Left lobe of liver (tissue), 2 donors: ENCODE data around the gene CRYGN. TPM values are rescaled to one million over a fixed set of nuclear protein-coding genes. Genes with fewer than 3 reads are reported as not detected.
A peak's percentile ranks its signal among the peaks of the same experiment; 100 is the strongest.

Experiments used
- ATAC-seq: fragments of 200-7000 bp; cut with Tn5 transposase; one replicate; pipeline ENCODE4 v1.9.1; 2020; ENCODE audit warnings: mild to moderate bottlenecking, moderate library complexity
- DNase-seq: peaks from one replicate; pipeline ENCODE4 v3.0.0-alpha.2; 2020; ENCODE audit warnings: low spot score
- total RNA-seq: library from RNA; stranded (reverse); gene quantifications from one replicate; pipeline ENCODE4 v1.2.1, GENCODE V29; 2021
- donor health status: DM: no; HTN: no; CAD: no; lungs with moderate emphysema.
- donor health status: DM: no; HTN: yes; CAD: no.

The CRYGN gene
- total RNA-seq, 1 donor from 2014 or later: not detected

DNA sequence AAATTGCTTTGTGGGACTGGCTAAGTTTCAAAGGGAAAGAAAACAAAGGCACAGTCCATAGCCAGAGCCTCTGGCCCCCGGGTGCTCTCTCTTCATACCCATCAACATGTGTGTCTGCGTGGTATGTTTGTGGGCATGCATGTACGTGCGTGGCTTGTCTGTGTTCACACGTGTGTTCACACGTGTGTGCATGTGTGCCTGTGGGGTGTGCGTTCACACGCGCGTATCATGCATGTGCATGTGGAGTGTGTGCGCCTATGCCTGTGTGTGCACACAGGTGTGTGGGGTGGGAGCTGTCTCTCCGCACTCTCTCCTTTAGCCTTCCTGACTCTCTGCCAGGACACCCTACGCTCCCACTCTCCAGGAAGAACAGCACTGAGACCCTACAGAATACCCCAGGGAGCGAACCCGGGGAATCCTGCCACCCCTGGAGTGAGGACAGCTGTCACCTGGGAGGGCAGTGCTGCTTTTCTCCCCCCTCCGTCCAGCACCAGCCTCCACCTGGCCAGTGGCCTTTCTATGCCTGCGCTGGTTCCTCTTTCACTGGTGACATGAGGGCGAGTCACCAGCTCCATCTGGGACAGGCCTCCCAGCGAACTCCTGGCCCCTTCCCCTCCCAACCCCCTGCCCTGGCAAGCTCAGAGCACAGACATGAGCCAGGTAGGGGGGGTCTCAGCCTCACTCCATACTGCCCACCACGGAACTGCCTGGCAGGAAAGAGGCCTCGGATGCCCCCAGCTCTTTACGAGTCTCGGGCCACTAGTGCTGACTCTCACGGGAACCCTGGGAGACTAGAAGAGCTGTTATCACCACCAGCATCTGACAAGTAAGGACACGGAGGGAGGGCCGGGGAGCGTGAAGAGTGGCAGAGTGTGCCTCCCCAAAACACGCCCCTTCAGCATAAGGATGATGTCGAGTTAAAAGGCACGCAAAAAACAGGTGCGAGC is 46.6 kb downstream of the CRYGN start:
- DNase-seq (no peak), ATAC-seq (no peak)

DNA sequence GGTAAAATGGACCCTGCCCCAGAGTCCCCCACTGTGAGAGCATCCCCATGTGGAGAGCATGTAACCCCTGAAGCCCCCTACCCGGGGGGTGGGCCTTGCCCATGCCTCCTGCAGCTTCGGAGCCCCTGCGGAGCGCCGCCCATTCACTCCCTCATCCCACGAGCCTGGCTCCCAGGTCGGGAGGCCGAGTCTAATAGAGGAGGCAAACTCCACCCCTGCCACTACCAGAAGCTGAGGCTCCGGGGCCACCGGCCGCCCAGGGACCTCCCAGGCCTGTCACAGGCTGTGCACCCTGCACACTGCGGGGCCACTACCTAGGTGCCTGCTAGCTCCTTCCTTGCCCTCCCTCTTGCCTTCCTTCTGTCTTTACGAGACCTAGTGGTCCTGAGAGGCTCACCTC is 47.5 kb downstream of the CRYGN start:
- DNase-seq (no peak), ATAC-seq (no peak)

DNA sequence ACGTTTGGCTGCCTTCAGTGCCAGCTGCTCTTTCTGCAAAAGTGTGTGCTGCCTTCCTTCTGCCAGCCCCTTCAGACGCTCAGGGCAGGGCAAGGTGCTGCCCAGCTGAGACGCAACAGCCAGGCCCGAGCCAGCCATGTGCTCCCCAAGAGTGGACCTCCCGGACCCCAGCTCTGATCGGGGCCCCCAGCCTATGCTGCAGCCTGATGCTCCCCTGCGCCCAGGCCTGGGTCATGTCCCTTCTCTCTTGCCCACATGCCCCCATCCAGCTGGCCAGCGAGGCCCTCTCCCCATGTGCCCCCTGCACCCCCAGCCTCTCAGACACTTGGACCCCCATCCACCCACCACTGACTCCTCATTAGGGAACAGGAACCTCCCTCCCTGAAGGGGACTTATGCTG is 47.9 kb downstream of the CRYGN start:
- ATAC-seq: no peak
- no peak for DNase-seq

DNA sequence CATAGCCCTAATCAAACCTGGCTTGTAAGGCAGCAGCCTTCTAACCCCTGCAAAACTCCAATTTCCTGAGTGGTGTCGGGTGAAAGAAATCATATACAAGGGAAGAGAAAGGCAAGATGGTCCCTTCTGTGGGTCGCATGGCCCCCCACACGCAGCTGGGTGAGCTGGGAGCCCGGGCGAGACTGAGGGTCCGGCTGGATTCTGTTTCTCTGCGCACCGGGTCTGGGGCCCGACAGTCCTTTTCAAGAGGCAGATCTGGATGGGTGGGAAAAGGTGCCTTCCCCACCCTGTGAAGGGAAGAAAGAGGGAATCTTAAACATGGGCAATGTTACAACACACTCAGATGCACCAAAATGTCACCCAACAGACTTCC is 48.6 kb downstream of the CRYGN start:
- DNase-seq: no peak
- no peak for ATAC-seq

DNA sequence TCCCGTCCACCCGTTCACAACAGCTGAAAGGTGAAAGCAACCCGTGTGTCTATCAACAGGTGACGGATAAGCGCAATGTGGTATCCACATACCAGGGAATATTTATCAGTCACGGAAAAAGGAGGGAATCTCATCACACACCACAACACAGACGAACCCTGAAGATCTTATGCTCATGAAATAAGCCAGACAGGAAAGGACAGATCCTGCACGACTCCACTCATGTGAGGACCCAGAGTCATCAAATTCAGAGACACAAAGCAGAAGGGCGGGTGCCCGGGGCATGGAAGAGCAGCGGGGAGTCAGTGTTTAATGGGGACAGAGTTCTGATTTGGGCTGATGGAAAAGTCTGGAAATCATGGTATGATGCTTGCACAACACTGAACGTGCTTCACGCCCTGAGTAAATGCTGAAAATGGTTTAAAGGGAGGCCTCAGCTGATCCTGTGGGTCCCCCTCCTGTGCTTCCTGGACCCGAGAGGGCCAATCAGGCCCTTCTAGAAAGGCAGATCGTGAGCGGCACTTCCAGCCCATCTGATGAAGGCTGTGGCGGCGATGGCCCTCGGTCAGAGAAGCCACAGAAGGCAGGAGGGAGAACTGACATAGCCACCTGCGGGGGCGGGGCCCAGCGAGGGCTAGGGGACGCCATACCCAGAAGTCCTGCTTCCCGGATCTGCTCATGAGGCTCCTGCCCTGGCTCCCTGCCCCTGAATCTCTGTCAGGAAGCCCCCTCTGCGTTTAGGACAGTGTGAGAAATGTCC is 49.2 kb downstream of the CRYGN start:
- ATAC-seq (no peak), DNase-seq (no peak)

DNA sequence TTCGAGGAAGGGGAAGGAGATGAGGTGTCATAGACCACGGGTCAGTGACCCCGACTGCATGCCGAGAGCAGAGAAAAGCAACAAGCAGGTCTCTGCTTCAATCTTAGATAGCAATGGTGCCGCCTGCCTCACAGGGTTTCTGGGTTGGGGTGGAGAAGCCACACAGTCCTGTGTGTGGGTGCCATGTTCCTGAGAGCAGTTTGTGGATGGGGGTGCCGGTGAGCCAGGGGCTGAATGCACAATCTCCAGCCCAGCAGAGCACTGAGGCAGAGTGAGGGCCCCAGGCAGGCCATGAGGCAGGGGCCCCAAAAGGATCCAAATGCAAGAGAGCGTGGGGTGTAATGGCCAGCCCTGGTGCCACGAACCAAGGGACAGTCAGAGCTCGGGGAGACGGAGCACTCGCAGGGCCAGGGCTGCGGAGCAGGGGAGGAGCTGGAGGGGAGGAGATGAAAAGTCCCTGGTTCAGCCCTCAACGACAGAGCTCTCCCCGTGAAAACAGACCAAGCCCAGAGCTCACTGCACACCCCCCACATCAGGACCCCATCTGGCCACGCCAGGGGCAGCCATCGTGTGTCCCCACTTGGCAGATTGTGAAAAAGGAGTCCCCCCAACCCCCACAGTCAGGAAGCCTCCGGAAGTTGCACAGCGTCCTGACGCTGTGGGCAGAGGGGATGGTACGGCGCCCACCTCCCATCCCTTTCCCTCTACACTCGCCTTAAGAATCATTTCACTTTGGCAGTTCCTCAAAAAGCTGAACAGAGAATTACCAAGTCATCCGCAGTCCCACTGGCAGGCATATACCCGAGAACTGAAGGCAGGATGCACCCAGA is 50.0 kb downstream of the CRYGN start:
- ATAC-seq: no peak
- DNase-seq: no peak

DNA sequence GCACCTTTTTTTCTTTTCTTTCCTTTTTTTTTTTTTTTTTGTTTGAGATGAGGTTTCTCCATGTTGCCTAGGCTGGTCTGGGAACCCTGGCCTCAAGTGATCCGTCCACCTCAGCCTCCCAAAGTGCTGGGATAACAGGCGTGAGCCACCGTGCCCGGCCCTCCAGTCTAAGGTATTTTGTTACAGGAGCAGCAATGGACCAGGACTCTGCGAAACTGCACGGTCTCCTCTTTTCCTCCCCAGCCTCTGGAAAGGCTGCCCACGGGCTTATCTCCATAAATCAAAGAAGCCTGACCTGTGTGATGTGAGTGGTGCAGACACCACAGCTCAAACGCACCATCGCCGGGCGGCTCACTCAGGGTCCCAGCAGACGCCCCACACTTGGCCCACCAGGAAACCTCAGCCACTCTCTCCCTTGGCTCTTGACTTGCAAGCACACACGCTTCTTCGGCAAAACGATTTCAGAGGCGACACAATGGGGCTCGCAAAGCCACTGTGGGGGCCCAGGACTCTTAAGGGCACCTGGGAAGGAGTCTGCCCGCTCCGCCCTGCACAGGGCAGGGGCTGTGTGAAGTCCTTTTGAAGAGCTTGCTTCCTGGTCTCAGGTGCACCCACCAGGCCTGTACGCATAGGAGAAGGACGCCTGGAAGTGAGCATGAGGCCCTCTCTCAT is 50.7 kb downstream of the CRYGN start:
- ATAC-seq: no peak

DNA sequence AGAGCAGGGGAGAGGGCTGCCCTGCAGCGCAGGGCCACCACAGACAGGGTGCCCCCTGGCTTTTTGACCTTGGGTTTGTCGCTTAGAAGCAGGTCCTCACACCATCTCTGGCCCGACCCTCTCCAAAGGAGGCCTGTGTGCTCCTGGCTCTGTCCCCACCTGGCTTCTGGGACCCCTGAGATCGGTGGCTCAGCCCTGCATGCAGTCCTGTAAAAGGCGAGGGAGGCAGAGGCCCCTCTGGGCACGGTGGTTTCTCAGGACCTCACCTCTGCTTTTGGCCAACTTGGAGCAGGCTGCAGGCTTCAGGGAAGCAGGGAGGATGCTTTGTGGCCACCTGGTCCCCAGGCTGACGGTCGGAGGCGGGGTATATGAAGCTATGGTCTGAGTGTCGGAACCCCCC is 51.5 kb downstream of the CRYGN start:
- DNase-seq (no peak), ATAC-seq (no peak)

More for the DNA sequence above, 50.7 kb downstream of the CRYGN start:
- DNase-seq: no peak

DNA sequence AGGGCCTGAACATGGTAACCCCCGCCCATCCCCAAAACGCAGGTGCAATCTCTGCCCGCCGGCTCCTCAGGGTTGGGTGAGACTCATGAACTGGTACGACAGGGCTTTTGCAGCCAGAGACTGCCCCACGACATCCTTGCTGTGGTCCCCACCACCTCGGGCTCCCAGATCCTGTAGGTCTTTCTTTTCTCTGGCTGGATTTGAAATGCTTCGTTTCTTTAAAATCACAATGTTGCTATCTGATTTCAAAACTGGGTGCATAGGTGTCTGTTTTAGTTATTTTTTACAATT is 52.0 kb downstream of the CRYGN start:
- DNase-seq (no peak), ATAC-seq (no peak)

DNA sequence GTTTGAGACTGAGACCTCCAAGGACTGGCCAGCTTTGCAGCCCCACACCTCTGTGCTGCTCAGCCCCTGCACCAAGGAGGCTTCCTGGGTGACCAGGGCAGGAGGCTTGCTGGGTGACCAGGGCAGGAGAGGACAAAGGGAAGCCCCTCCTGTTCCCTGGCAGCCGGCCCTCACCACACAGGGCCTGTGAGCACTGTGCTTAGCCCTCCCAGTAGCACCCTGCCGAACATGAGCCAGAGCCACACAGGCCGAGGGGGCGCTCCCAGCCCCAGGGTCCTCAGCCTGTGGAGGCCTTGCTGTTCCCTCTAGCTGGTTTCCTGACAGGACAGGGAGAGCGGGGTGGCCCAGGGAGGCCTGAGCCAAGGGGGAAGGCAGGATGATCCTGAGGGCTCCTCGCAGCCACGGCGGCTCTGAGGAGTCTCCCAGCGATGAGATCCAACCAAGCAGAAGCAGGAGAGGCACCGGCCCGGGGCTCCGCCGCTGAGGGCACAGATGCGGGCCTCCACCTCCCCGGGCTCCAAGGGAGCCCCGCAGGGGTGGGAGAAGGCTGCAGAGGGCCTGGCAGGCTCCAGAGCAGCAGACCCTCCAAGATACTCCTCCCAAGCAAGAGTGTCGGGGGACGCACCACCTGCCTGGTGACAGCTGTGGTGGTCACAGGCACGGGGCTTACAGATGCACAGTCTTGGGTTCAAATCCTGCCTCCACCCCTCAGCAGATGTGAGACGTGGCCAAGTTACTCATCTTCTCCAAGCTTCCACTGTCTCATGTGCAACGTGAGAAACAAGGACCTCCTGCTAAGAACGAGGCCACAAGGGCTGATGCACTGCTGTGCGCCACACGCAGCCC is 52.6 kb downstream of the CRYGN start:
- DNase-seq: no peak

DNA sequence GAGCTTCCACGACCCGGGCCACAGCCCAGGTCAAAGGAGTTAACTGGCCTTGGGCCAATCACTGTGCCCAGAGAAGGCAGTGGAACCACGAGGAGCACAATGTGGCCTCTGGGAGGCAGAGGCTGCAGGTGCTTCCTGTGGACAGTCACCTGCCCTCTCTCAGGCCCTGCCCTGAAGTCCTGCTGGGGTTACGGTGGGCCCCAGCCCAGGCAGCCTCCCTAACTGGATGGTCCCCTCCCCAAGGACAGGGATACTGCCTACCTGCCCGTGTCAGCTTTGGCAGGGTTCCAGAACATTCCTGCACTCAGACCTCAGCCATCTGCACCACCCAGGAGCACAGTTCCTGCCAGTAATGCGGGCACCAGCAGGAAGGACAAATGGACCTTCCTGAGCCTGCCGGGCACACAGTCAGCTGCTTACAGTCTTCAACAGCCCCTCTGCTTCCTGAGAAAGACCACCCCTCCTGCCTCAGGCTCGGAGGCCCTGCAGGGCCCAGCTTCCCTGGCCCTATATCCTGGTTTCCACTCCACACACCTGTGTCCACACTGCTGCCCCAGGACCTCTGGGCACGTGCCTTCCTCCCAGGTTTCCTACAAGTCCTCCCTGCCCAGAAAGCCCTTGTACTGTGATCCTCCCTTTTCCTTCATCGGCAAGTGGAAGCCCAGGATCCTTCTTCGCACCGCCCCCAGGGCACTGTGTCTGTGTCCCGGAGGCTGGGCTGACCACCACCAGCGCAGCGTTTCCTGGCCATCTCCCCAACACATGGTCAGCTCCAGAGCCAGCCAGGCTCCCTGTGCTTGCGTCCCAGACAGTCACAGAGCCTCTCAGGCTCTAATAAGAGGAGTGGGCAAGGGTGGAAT is 53.4 kb downstream of the CRYGN start:
- ATAC-seq (peak; percentile 42), DNase-seq (no peak)

More for the DNA sequence above, 52.6 kb downstream of the CRYGN start:
- no peak for ATAC-seq

DNA sequence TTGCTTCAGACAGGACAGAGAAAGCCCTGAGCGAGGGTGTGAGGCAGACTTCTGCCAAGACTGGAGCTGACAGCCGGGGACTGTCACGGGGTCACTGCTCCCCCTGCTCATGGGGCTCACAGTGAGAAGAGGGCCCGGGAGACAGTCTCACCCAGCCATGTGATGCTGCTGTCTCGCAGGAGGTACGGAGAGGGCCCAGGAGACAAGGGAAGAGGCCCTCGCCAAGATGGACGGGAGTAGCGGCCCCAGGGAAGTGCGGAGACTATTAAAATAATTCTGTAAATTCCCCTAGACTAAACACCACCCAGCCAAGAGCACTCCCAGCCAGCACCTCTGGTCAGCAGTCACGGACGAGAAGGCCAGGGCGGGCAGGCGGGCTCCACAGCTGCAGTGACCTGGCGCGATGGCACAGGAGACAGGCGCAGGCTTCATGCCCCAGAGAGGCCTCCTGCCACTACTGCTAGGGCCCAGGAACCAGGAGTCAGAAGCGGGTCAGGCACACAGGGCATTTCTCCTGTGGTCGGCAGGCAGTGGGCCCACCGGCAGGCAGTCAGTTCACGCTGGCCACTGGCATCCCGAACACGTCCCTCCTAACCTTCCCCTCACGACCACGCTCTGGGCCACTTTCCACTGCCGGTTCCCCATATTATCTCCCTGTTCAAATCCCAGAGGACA is 54.2 kb downstream of the CRYGN start:
- no peak for DNase-seq
- no peak for ATAC-seq

DNA sequence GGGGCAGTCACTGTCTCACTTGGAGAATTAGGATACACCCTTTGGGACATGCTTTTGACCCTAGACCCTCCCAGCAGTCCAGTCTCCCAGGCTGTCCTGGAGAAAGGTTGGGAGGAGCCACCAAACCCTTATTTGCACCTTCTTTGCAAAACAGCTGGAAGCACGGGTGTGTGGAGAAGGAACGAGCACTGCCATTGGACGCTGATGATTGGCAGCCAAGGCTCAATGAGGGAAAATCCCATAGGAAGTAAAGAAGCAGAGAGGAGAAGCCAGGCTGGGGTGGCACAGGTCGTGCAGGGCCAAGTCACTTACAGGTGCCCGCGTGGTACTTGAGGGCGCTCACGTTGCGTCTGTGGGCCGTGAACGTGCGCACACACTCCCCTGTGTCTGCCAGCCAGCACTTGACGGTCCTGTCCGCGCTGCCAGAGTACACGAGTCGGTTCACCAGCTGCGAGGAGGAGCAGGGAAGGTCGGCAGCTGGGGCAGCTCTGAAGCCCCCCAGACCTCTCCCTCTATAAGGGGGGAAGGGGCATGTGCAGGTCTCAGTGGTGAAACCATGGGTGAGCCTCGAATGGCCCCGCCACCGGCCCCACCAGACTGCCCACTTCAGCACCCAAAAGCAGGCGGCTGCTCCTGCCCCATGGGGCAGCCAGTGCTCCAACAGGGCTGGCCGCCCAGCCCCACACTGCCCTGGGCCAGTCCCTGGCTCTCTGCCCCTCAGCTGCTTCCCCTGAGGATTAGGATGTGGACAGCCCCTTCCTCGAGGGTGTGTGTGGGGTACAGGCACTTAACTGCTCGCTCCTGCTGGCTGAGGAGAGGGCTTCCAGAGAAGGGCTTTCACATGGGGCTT is 54.9 kb downstream of the CRYGN start:
- DNase-seq (no peak), ATAC-seq (no peak)

DNA sequence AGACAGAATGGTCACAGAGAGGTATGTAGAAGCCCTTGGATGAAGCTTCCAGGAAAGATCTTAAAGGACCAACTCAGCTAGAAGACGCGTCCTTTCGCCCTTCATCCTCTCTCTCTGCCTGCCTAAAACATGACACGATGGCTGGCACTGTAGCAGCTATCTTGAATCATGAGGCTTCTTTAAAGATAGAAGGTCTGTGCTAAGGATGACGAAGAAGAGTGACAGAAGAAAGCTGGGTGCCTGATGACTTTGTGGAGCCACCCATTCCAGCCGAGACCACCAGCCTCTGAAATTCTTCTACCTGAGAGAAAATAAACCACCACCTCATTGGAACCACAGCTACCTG is 55.6 kb downstream of the CRYGN start:
- ATAC-seq: no peak

DNA sequence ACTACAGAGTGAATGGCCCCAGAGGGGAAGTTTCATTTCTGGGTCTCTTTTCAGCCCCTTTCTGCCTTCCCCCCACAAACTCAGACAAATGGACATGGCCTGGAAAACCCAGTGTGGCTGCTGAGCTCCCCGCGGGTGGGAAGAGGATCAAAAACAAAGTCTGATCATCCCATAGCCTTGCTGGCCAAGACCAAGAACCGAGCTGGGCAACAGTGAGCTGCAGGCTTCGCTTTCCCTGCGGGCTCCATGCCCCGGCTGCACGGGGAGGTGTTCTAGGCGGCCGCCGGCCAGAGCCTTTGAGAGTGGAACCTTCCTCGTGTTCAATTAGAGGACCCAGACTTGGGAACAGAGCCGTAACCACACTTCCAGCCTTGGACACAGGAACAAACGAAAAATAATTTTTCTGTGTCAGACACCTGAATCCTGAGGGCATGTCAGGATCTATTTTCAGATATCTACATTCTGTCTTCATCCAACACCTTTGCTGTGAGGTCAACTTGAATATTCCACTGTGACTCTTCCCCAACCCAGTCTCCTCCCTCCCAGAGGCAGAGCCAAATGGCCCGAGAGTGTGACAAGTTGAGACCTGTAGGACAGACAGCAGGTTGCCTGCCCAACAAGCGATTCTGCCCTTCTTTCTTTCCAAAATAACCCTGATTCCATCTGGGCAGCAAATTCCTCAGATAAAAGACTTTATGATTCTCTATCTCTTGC is 56.1 kb downstream of the CRYGN start:
- ATAC-seq (no peak), DNase-seq (no peak)

More for the DNA sequence above, 55.6 kb downstream of the CRYGN start:
- no peak for DNase-seq

DNA sequence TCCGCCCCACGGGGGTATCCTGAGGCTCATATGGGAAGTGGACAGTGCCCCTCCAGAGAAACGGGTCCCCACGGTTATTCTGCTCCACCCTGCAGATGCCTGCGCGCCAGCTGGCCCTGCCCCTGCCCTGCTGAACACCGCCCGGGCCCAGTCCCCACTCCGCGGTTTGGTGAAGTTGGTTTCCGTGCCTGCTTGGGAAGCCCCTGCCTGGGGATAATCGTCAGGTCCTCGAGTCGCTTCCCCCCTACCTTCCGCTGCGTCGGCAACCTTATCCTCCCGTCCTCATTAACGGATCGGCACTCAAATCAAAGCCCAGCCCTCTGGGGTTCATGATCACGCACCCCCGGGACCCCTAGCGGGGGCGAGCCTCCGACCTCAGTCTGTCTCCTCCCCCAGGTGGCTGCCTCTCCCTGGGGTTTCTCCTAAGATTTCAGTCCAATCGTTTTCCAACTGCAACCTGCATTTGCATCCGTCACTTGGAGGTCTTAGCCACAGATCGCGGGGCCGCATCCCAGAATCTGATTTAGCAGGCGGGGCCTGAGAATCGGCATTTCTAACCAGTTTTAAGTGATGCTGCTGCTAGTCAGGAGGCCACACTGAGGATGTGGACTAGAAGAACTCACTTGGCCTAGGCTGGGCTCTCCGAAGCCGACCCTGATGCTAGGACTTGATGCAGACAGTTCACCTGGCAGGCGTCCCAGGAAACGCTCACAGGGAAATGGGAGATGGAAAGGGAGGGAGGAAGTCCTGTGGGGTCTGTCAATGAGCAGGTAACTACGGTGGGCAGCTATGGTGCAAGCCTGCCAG is 57.7 kb downstream of the CRYGN start:
- no peak for ATAC-seq

More for the DNA sequence above, 57.7 kb downstream of the CRYGN start:
- DNase-seq: no peak
